GM18498 (cell line): Measurements from ENCODE around the gene NDRG3.
"Not testable (repeated sequence)": the region's sequence is repeated elsewhere in the genome, so short reads cannot be mapped to it uniquely, and the experiment has no call there.

Experiments used
- ATAC-seq: cut with Tn5 transposase; IDR thresholded peaks from one replicate; pipeline ENCODE4 v1.9.1; 2021; ENCODE audit warnings: mild to moderate bottlenecking, moderate library complexity; ENCODE audit not compliant: unreplicated experiment

The NDRG3 gene

GRCh38 chr20:36700438-36700837 lies 45.5 kb downstream of the NDRG3 start:
- no peak for ATAC-seq

GRCh38 chr20:36695467-36695866 lies 50.4 kb downstream of the NDRG3 start:
- ATAC-seq, result not testable (repeated sequence)

- ATAC-seq, result no peak
Observed at GRCh38 chr20:36688630-36689029, 57.3 kb downstream of the NDRG3 start.

- ATAC-seq, result no peak
Observed at GRCh38 chr20:36687850-36688249, 58.0 kb downstream of the NDRG3 start.

- no peak for ATAC-seq
Observed at GRCh38 chr20:36686944-36687343, 58.9 kb downstream of the NDRG3 start.

- ATAC-seq, result no peak
Observed at GRCh38 chr20:36686504-36686903, 59.4 kb downstream of the NDRG3 start.

GRCh38 chr20:36684747-36685146 lies 61.1 kb downstream of the NDRG3 start:
- no peak for ATAC-seq

GRCh38 chr20:36682311-36682710 lies 63.6 kb downstream of the NDRG3 start:
- no peak for ATAC-seq

GRCh38 chr20:36677422-36677771 lies 68.5 kb downstream of the NDRG3 start:
- ATAC-seq, result no peak

GRCh38 chr20:36676701-36677421 lies 69.0 kb downstream of the NDRG3 start:
- no peak for ATAC-seq

- not testable (repeated sequence) for ATAC-seq
Observed at GRCh38 chr20:36675545-36675944, 70.3 kb downstream of the NDRG3 start.

GRCh38 chr20:36672991-36673390 lies 72.9 kb downstream of the NDRG3 start:
- ATAC-seq, result no peak

- no peak for ATAC-seq
Observed at GRCh38 chr20:36670665-36671357, 75.1 kb downstream of the NDRG3 start.

GRCh38 chr20:36666181-36666740 lies 79.6 kb downstream of the NDRG3 start:
- ATAC-seq, result no peak

GRCh38 chr20:36663031-36663430 lies 82.9 kb downstream of the NDRG3 start:
- ATAC-seq, result no peak

- no peak for ATAC-seq
Observed at GRCh38 chr20:36658300-36658699, 87.6 kb downstream of the NDRG3 start.

- no peak for ATAC-seq
Observed at GRCh38 chr20:36656733-36657132, 89.2 kb downstream of the NDRG3 start.

GRCh38 chr20:36655004-36655403 lies 90.9 kb downstream of the NDRG3 start:
- ATAC-seq, result no peak

- ATAC-seq, result no peak
Observed at GRCh38 chr20:36654506-36654905, 91.4 kb downstream of the NDRG3 start.

- ATAC-seq, result no peak
Observed at GRCh38 chr20:36653456-36653855, 92.4 kb downstream of the NDRG3 start.

GRCh38 chr20:36647196-36648121 lies 98.4 kb downstream of the NDRG3 start:
- ATAC-seq, result no peak
